Natural killer cell (primary cell): Measurements from ENCODE around the gene OR2V2. TPM values are rescaled to one million over a fixed set of nuclear protein-coding genes. Genes with fewer than 3 reads are reported as not detected.

Source experiments
- ATAC-seq, 3 donors: fragments of 150-1000 bp in 2 of 3; fragments of 200-7000 bp in 1 of 3; cut with Tn5 transposase; 1 replicate in 1 of 3; 2 replicates in 2 of 3; pipeline ENCODE4 v1.10.0; 2021; ENCODE audit warnings: mild to moderate bottlenecking in 2 of 3, moderate library complexity in 2 of 3
- DNase-seq, 2 donors: peaks; one replicate each; pipeline versions ENCODE4 v3.0.0 to v3.0.0-alpha.2; 2013 to 2021; ENCODE audit warnings: mixed read lengths in 1 of 2
- H3K27ac ChIP-seq: one replicate; pipeline ENCODE4 v1.5.1; 2013; ENCODE audit warnings: mild to moderate bottlenecking, low read length
- H3K27me3 ChIP-seq: one replicate; pipeline ENCODE4 v1.6.1; 2013; ENCODE audit warnings: low read length; ENCODE audit not compliant: control insufficient read depth, insufficient read depth
- H3K36me3 ChIP-seq: one replicate; pipeline ENCODE4 v1.6.1; 2013; ENCODE audit warnings: low read length; ENCODE audit not compliant: control insufficient read depth, insufficient read depth
- H3K4me1 ChIP-seq: one replicate; pipeline ENCODE4 v1.6.1; 2013; ENCODE audit warnings: low read length; ENCODE audit not compliant: control insufficient read depth, insufficient read depth
- H3K4me3 ChIP-seq: one replicate; pipeline ENCODE4 v1.5.1; 2013; ENCODE audit warnings: low read length
- H3K9me3 ChIP-seq: one replicate; pipeline ENCODE4 v1.6.1; 2013; ENCODE audit warnings: low read length; ENCODE audit not compliant: control insufficient read depth, insufficient read depth
- H3K27ac Mint-ChIP-seq, 2 donors: one replicate each; pipeline ENCODE4 v1.8.0; 2022; ENCODE audit warnings: mild to moderate bottlenecking in 2 of 2, mixed read lengths in 2 of 2, moderate library complexity in 1 of 2
- H3K27me3 Mint-ChIP-seq, 2 donors: one replicate each; pipeline ENCODE4 v1.8.0; 2022; ENCODE audit warnings: low read depth in 2 of 2, mixed read lengths in 2 of 2
- H3K36me3 Mint-ChIP-seq: one replicate; pipeline ENCODE4 v1.8.0; 2022; ENCODE audit warnings: mixed read lengths
- H3K4me1 Mint-ChIP-seq, 2 donors: one replicate each; pipeline ENCODE4 v1.8.0; 2022; ENCODE audit warnings: mixed read lengths in 2 of 2
- H3K4me3 Mint-ChIP-seq: one replicate; pipeline ENCODE4 v1.8.0; 2022; ENCODE audit warnings: mild to moderate bottlenecking, moderate library complexity, mixed read lengths
- H3K9me3 Mint-ChIP-seq, 2 donors: one replicate each; pipeline ENCODE4 v1.8.0; 2022; ENCODE audit warnings: mixed read lengths in 2 of 2
- WGBS: methylation state at CpG from one replicate; pipeline ENCODE4 v1.1.7; 2013; ENCODE audit warnings: missing lambda C conversion rate; ENCODE audit not compliant: insufficient coverage; 5-methylcytosine and 5-hydroxymethylcytosine counted together
- intact Hi-C: fragments of 100-400 bp; cut with micrococcal nuclease; formaldehyde crosslinking; loops from one replicate; pipeline ENCODE4 v1.14.2; 2022
- total RNA-seq, 4 donors: library from RNA; stranded (reverse); fragments of 120-200 nt in 1 of 4; gene quantifications; one replicate each; pipeline versions ENCODE4 v1.2.3 to v1.2.4, GENCODE V29; 2013 to 2022
- TF ChIP-seq, protein P1 (sequence below): fragments of 200-600 bp; IDR thresholded peaks from one replicate; pipeline ENCODE4 v1.8.0; 2022; ENCODE audit warnings: antibody characterized with exemption

OR2V2 gene
- total RNA-seq, 3 donors from 2014 or later (not counting 1 experiment from before 2014, with no cell fraction given), result not detected

DNA sequence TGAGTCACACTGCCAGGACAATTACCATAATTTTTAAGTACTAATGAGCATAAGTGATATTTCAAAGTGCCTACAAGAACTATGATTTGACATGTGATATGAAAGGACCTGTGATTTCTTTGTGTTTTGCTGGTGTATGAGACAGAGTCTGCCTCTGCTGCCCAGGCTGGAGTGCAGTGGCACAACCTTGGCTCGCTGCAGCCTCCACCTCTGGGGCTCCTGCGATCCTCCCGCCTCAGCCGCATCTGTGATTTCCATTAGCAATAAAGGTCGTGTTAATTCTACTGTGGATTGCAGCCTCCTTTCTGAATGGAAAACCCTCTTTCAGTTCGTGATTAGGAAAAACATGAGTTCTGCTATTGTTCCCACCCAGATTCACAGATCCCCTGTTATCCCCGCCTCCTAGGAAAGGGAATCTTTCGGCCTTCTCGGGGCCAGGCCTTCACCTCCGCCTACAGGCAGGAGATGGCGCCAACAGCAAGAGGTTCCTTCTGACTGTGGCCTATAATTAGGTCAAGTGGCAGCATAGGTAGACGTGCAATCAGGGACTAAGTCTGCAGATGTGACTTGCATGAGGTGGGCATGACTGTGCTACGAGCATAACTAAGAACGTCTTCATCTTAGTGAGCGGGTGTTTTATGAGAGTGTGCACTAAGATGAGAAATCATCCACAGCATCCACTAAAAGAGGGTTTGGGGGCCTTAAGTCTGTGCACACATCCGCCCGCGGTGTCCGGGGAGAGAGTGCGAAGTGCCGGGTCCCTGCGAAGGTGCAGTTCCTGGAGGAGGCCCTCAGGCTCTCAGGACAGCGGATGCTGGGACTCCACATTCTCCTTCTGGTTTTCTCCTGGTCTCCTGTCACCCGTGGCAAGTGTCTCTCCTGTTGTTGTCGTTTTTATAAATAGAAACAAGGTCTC lies 34.5 kb downstream of the OR2V2 start:
- Histone ChIP-seq H3K27ac (no peak overlapping the region), H3K36me3 (no peaks in the 10 kb centered on the region), H3K4me3 (no peak overlapping the region), H3K4me1 (peaks cover 37% of the 10 kb centered on the region), H3K9me3 (no peaks in the 10 kb centered on the region), H3K27me3 (no peaks in the 10 kb centered on the region)
- ATAC-seq, result peak; percentile 73 to 75 (median 74)
- Mint-ChIP-seq H3K4me3 (peak overlapping the region; percentile 83), H3K27me3 (peaks cover 0 to 7% of the 10 kb centered on the region in 2 donors), H3K36me3 (no peaks in the 10 kb centered on the region), H3K4me1 (peaks cover 22 to 31% of the 10 kb centered on the region in 2 donors), H3K9me3 (no peaks in the 10 kb centered on the region), H3K27ac (peak overlapping the region; percentile 79 to 87)
- TF ChIP-seq, protein P1, sequence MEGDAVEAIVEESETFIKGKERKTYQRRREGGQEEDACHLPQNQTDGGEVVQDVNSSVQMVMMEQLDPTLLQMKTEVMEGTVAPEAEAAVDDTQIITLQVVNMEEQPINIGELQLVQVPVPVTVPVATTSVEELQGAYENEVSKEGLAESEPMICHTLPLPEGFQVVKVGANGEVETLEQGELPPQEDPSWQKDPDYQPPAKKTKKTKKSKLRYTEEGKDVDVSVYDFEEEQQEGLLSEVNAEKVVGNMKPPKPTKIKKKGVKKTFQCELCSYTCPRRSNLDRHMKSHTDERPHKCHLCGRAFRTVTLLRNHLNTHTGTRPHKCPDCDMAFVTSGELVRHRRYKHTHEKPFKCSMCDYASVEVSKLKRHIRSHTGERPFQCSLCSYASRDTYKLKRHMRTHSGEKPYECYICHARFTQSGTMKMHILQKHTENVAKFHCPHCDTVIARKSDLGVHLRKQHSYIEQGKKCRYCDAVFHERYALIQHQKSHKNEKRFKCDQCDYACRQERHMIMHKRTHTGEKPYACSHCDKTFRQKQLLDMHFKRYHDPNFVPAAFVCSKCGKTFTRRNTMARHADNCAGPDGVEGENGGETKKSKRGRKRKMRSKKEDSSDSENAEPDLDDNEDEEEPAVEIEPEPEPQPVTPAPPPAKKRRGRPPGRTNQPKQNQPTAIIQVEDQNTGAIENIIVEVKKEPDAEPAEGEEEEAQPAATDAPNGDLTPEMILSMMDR, result peak; percentile 72
- 52% methylated on average over 25 of the region's 25 CpGs for WGBS
- DNase-seq, result peak; percentile 51 to 87
- intact Hi-C loops, result loop anchor here (5.0 to 10.0 kb wide), 2 partner anchors 80 to 377 kb away; partner anchors contain the start of gene MGAT1

DNA sequence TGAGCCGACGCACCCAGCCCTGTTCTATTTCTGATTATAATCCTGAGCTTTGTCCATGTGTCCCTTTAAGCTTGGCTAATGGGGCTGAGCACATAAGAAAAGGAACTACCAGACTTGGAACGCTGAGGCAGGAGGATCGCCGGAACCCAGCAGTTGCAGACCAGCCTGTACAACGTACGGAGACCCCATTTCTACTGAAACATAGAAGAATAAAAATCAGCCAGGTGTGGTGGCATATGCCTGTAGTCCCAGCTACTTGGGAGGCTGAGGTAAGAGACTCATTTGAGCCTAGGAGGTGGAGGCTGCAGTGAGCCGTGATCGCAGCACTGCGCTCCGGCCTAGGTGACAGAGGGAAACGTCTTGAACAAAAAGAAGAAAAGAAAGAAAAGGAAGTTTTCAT lies 35.3 kb downstream of the OR2V2 start:
- DNase-seq, result peak in 1 of 2 donors; percentile 45
- H3K9me3 Mint-ChIP-seq, result no peaks in the 10 kb centered on the region
- peak overlapping the region; percentile 79 to 87 for H3K27ac Mint-ChIP-seq
- Histone ChIP-seq H3K9me3 (no peaks in the 10 kb centered on the region), H3K36me3 (no peaks in the 10 kb centered on the region), H3K4me1 (peaks cover 40% of the 10 kb centered on the region), H3K27me3 (no peaks in the 10 kb centered on the region), H3K27ac (no peak overlapping the region), H3K4me3 (no peak overlapping the region)
- ATAC-seq, result no peak
- H3K36me3 Mint-ChIP-seq, result no peaks in the 10 kb centered on the region
- 84% methylated on average over 12 of the region's 12 CpGs for WGBS
- peak overlapping the region; percentile 83 for H3K4me3 Mint-ChIP-seq
- intact Hi-C loops, result loop anchor here (5.0 to 10.0 kb wide), 2 partner anchors 80 to 378 kb away; partner anchors contain the start of gene MGAT1
- H3K4me1 Mint-ChIP-seq, result peaks cover 24 to 34% of the 10 kb centered on the region in 2 donors
- TF ChIP-seq, protein P1, result no peak
- H3K27me3 Mint-ChIP-seq, result peaks cover 0 to 3% of the 10 kb centered on the region in 2 donors

DNA sequence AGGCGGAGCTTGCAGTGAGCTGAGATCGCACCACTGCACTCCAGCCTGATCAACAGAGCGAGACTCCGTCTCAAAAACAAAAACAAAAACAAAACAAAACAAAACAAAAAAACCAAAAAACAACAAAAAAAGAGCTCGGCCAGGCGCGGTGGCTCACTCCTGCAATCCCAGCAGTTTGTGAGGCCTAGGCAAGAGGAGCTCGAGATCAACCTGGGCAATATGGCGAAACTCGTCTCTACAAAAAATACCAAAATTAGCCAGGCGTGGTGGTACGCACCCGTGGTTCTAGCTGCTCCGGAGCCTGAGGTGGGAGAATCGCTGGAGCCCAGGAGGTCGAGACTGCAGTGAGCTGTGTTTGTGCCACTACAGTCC lies 37.4 kb downstream of the OR2V2 start:
- H3K27ac ChIP-seq, result no peak overlapping the region

More for the DNA sequence above, 37.4 kb downstream of the OR2V2 start:
- TF ChIP-seq, protein P1, result no peak
- no peaks in the 10 kb centered on the region for H3K9me3 Mint-ChIP-seq
- Histone ChIP-seq H3K4me3 (no peak overlapping the region), H3K4me1 (peaks cover 51% of the 10 kb centered on the region), H3K27me3 (no peaks in the 10 kb centered on the region), H3K36me3 (no peaks in the 10 kb centered on the region), H3K9me3 (no peaks in the 10 kb centered on the region)
- peaks cover 44 to 56% of the 10 kb centered on the region in 2 donors for H3K4me1 Mint-ChIP-seq
- peaks cover 10% of the 10 kb centered on the region for H3K36me3 Mint-ChIP-seq
- 85% methylated on average over 16 of the region's 16 CpGs for WGBS
- H3K4me3 Mint-ChIP-seq, result peak overlapping the region; percentile 97
- H3K27me3 Mint-ChIP-seq, result peaks cover 6% of the 10 kb centered on the region in 2 donors
- ATAC-seq, result no peak
- DNase-seq, result no peak
- H3K27ac Mint-ChIP-seq, result peak overlapping the region; percentile 84 to 91
- intact Hi-C loops, result loop anchor here (5.0 to 10.0 kb wide), 2 partner anchors 83 to 380 kb away; partner anchors contain the start of gene MGAT1
